Activated CD4-positive, alpha-beta T cell treated with anti-CD3 and anti-CD28 coated beads for 48 hours (primary cell): ENCODE results near the gene AKT3.
"Not testable (repeated sequence)": the region's sequence is repeated elsewhere in the genome, so short reads cannot be mapped to it uniquely, and the experiment has no call there.

Experiments
- DNase-seq: peaks from one replicate; pipeline ENCODE4 v3.0.0-alpha.2; 2020

Gene AKT3

DNA sequence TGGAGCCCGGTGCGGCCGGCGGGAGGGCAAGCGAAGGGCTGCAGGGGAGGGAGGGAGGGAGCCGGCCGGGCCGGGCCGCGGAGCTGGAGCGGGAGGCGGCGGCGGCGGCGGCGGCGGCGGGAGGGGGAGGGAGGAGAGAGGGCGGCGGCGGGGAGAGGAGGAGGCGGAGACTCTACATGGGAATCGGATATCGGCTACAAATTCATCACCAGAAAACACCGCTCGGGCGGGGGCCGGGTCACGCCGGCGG, at the start of gene AKT3:
TSS of gene AKT3 (minus strand) at position 42 of the 250 bp plus-strand sequence. CDS start 7,073 bp downstream, outside the sequence.
- DNase-seq = peak; percentile 86

- DNase-seq = no peak
Measured at GRCh38 chr1:243898278-243898677, 48.2 kb upstream of the AKT3 start.

GRCh38 chr1:243896313-243896712, 46.3 kb upstream of the AKT3 start:
- no peak for DNase-seq

GRCh38 chr1:243892456-243892855, 42.4 kb upstream of the AKT3 start:
- no peak for DNase-seq

- no peak for DNase-seq
Measured at GRCh38 chr1:243890576-243890975, 40.5 kb upstream of the AKT3 start.

- DNase-seq = no peak
Measured at GRCh38 chr1:243885806-243886205, 35.8 kb upstream of the AKT3 start.

DNA sequence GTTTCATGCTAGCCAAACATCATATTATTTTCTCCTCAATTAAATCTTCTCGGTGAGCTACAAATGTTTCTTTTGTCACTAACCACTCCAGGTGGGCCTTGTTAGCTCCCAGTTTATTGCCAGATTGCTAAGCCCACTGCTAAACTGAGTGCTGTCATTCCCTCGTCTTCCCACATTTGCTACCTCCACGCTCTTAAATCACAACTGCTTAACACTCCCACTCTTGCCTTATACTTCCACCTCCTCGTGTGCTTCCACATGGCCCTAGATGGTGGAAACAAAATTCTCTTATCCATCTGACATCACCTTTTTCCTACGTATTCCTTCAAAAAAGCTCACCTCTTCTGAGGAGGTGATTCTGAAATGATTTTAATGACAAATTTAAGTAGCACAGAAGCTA, 34.6 kb upstream of the AKT3 start:
- no peak for DNase-seq

DNA sequence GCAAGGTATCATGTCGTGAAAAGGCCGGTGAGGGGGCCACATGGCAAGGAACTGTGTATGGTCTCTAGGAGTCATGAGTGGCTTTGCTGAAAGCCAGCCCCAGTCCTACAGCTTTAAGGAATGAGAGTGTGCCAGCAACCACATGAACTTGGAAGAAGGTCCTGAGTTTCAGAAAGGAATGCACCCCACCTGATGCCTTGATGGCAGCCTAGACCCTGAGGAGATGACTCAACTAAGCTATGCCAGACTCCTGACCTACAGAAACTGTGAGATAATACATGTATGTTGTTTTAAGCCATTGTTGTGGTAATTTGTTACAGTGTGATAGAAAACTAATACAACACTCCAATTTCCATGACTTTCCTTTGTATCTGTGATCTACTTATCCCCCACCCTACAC, 33.5 kb upstream of the AKT3 start:
- DNase-seq = no peak

GRCh38 chr1:243882276-243882675, 32.2 kb upstream of the AKT3 start:
- no peak for DNase-seq

DNA sequence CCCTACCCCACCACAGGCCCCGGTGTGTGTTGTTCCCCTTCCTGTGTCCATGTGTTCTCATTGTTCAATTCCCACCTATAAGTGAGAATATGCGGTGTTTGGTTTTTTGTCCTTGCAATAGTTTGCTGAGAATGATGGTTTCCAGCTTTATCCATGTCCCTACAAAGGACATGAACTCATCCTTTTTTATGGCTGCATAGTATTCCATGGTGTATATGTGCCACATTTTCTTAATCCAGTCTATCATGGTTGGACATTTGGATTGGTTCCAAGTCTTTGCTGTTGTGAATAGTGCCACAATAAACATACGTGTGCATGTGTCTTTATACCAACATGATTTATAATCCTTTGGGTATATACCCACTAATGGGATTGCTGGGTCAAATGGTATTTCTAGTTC, 27.0 kb upstream of the AKT3 start:
- not testable (repeated sequence) for DNase-seq

GRCh38 chr1:243855616-243856318, 5.7 kb upstream of the AKT3 start:
- DNase-seq = no peak

DNA sequence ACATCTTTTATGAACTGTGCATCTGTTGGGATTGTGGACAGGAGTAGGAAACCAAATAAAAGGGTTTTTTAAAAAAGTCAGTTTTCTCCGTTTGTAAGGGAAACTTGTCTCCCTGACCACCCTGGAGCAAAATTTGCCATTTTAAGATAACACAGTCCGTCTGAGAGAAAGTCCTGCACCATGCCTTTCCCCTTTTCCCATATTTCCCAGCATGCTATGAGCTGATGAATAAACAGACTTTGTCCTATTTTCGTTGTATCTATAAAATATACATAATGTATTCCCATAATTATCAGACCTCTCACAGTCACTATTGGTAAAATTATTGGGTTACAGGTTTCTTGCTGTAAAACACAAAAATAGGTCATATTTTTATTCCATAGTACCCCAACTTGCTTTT, 1.7 kb upstream of the AKT3 start:
- DNase-seq = no peak

DNA sequence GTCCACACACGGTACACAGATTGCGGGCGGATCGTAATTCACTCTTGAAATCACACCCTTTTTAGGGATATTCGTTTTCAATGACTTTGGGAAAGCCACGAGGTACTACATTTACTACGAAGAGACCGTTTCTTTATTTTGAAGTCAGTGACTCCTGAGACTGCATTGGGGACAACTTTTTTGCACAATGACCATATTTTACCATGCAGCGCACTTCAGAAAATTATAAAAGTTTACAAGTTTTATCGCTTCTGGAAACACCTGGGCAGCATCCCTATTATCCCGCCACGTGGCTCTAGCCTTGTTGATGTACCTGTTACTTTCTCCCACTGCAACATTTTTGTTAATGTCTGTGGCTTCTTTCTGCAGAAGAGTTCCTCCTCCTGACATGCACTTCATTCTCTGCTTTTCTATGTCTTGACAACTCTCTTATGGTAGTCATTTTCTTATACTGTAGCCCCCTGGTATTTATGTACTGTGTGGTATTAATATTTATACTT, 1.3 kb upstream of the AKT3 start:
- no peak for DNase-seq

- peak; percentile 83 for DNase-seq
Measured at GRCh38 chr1:243850452-243851256, 611 bp upstream of the AKT3 start.

- peak; percentile 62 for DNase-seq
Measured at GRCh38 chr1:243849421-243850201, 432 bp downstream of the AKT3 start.

- DNase-seq = peak; percentile 58
Measured at GRCh38 chr1:243848858-243849420, 1.1 kb downstream of the AKT3 start.

DNA sequence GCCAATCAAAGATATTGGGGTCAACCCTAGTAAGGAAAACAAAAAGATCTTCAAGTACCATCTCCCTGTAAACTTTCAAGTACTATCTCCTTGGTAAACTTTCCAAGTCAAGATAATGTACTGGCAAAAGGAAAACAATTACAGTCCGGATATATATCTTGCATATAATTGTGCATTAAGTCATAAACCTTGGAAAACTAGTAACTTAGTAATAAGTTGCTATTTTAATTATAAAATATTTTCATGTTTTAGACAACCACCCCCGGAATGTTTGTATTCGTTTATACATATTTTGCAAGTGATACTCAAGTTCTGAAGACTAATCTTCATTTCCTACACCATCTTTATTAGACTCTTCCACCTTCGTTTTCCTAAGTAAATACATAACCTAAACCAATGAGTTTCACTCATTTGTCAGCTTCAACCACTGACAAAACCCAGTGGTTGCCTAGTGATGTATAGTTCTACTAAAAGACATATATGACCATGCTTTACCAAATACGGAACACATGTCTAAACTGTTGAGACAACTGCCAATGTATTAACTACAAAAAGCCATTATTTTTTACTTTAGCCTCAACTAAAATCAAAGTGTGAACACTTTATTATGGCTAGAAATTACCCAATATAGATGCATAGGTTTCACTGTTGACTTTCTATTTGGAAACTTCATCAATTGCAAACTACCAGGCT, 1.7 kb downstream of the AKT3 start:
- no peak for DNase-seq

DNA sequence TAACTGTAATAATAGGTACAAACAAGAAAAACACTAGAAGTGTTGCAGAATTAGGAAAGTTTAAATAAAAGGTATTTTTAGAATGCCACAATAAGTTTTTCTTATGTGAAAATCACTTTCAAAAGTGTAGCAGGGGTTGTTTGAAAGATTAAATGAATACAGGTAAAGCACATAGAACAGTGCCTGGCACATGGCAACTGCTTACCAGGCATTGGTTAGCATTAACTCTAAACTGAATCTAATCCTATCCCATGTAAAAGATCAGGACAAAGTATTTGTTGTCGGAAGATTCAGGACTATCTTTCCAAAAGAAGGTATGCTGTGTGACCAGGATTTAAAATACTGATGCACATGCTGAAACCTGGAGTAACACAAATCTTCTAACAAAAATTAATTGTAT, 3.3 kb downstream of the AKT3 start:
- no peak for DNase-seq

GRCh38 chr1:243845888-243846287, 4.2 kb downstream of the AKT3 start:
- no peak for DNase-seq

- no peak for DNase-seq
Measured at GRCh38 chr1:243844186-243844585, 5.9 kb downstream of the AKT3 start.

DNA sequence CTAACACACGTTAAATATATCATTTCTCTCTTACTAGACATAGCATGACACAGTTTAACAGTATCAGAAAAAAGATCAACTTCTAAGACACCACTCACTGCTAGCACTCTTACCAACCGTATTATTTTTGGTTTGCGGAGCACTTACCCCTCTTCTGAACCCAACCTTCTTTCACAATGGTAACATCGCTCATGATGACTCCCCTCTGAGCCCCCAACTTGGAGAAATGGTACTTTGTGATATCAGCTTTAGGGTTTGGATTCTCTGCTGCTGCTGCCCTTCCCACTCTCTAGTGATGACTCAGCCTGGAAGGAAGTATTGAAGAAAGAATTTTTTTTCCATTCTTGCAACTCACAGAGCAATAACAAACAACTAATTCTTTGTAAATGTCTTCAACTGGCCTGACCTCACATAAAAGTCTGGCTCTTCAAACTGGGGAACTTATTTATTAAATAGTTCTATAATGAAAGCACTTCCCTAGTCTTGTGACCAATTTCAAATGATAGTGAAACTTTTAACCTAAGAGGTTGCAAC, 7.0 kb downstream of the AKT3 start:
- no peak for DNase-seq

DNA sequence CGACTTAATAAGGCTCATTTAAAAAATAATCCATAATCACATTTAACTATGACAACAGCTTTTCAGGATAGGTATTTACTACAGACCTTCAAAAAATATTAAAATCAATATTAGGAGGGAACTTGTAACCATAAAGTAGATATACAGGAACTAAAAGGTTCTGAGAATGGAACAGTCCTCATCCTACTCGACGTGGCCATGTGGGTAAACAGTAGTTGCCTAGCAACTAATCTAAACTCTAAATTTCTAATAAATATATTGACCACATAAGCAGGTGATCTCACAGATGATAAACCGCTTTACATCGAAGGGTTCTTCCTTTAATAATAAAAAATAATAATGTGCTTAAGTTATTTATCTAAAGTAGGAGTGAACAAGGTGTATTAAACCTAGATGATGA, 7.9 kb downstream of the AKT3 start:
- no peak for DNase-seq

- DNase-seq = no peak
Measured at GRCh38 chr1:243841507-243841906, 8.5 kb downstream of the AKT3 start.
